Measurements from ENCODE around the gene MED31.
A peak's percentile ranks its signal among the peaks of the same experiment; 100 is the strongest.

The MED31 gene

DNA sequence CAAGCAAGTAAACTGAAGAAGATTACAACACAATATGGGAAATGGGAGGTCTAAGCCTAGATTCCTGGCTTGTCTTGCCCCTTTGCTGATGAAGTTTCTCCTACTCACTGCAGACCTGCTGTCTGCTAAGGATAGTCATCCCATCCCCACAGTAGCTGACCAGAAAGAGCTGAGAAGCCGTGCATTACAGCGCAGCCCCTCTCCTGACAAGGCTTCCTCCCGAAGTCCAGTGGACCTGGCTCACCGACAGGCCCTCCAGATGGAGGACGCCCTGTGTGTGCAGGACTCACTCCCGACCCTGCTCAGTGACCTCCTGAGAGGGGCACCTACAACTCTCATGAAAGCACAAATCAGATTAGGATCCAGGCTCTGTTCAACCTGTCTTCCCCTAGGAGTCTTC, 46.3 kb downstream of the MED31 start:
- Mint-ChIP-seq H3K4me1 (peaks cover 13% of the 10 kb centered on the region), H3K27ac (no peak overlapping the region), H3K27me3 (ENCODE audit: low read depth) (no peaks in the 10 kb centered on the region), H3K9me3 (no peaks in the 10 kb centered on the region), H3K4me3 (no peak overlapping the region), H3K36me3 (ENCODE audit: low read depth) (peaks cover 87% of the 10 kb centered on the region)
- TF ChIP-seq, protein P1, sequence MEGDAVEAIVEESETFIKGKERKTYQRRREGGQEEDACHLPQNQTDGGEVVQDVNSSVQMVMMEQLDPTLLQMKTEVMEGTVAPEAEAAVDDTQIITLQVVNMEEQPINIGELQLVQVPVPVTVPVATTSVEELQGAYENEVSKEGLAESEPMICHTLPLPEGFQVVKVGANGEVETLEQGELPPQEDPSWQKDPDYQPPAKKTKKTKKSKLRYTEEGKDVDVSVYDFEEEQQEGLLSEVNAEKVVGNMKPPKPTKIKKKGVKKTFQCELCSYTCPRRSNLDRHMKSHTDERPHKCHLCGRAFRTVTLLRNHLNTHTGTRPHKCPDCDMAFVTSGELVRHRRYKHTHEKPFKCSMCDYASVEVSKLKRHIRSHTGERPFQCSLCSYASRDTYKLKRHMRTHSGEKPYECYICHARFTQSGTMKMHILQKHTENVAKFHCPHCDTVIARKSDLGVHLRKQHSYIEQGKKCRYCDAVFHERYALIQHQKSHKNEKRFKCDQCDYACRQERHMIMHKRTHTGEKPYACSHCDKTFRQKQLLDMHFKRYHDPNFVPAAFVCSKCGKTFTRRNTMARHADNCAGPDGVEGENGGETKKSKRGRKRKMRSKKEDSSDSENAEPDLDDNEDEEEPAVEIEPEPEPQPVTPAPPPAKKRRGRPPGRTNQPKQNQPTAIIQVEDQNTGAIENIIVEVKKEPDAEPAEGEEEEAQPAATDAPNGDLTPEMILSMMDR (IDR thresholded peaks at IDR 0.05; ENCODE audit: unreplicated experiment in 3 of 3): no peak

DNA sequence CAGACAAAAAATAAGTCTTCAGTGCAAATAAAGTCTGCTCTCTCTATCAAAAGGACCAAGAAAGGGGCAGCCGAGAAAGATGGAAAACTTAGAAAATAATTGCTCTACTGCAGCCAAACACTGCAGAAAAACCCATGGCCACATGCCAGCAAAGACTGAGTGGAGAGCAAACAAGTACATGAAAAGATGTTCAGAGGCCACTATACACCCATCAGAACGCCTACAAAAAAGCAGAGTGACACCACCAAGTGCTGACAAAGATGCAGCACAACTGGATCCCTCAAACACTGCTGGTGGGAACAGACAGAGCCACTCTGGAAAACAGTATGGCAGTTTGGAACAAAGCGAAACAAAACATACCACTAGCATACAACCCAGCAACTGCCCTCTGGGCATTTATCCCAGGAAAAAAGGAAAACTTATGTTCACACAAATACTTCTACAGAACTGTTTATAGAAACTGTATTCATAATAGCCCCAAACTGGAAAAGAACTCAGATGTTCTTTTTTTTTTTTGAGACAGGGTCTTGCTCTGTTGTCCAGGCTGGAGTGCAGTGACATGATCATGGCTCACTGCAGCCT, 47.6 kb downstream of the MED31 start:
- Mint-ChIP-seq H3K4me1 (peaks cover 13% of the 10 kb centered on the region), H3K36me3 (ENCODE audit: low read depth) (peaks cover 86% of the 10 kb centered on the region), H3K27me3 (ENCODE audit: low read depth) (no peaks in the 10 kb centered on the region), H3K9me3 (no peaks in the 10 kb centered on the region), H3K27ac (peak overlapping the region in 2 of 3 experiments; percentile 37 to 63), H3K4me3 (no peak overlapping the region)
- TF ChIP-seq, protein P1 (IDR thresholded peaks at IDR 0.05; ENCODE audit: unreplicated experiment in 3 of 3): no peak

DNA sequence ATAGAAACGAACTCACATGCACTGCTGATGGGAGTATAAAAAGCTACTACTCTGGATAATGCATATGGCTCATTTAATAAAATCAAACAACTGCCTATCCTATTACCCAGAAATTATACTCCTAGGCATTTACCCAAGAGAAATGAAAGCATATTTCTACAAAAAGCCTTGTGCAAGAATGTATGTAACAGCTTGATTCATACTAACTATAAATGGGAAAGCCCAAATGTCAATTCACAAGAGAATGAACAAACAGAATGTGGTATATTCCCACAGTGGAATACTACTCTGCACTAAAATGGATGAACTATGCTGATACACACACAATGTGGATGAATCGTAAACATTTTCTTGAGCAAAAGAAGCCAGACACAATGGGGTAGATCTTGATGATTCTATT, 49.3 kb downstream of the MED31 start:
- Mint-ChIP-seq H3K4me1 (peaks cover 19% of the 10 kb centered on the region), H3K27me3 (ENCODE audit: low read depth) (no peaks in the 10 kb centered on the region), H3K27ac (no peak overlapping the region), H3K4me3 (no peak overlapping the region), H3K9me3 (no peaks in the 10 kb centered on the region), H3K36me3 (ENCODE audit: low read depth) (peaks cover 82% of the 10 kb centered on the region)
- TF ChIP-seq, protein P1 (IDR thresholded peaks at IDR 0.05; ENCODE audit: unreplicated experiment in 3 of 3): no peak

DNA sequence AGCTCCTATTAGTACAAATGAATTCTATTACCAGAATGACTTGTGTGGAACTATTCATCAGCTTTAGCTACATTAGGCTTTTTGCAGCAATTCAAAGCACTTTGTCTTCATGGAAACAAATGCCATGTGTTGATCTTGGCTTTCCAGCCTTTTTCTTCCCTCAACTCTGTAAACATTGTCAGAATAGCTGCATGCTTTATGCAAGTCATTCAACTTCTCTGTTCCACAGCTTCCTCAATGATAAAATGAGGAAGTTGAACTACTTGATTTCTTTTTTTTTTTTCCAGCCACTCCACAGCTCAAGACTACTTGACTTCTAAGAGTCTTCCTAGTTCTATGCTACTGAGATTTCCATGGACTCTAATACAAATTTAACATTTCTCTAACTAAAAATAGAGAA, 52.0 kb downstream of the MED31 start:
- TF ChIP-seq, protein P1 (IDR thresholded peaks at IDR 0.05; ENCODE audit: unreplicated experiment in 3 of 3): no peak
- H3K4me3 Mint-ChIP-seq: no peak overlapping the region
- peaks cover 25% of the 10 kb centered on the region for H3K4me1 Mint-ChIP-seq
- no peak overlapping the region for H3K27ac Mint-ChIP-seq
- no peaks in the 10 kb centered on the region for H3K9me3 Mint-ChIP-seq
- no peaks in the 10 kb centered on the region for H3K27me3 Mint-ChIP-seq (ENCODE audit: low read depth)
- peaks cover 79% of the 10 kb centered on the region for H3K36me3 Mint-ChIP-seq (ENCODE audit: low read depth)

DNA sequence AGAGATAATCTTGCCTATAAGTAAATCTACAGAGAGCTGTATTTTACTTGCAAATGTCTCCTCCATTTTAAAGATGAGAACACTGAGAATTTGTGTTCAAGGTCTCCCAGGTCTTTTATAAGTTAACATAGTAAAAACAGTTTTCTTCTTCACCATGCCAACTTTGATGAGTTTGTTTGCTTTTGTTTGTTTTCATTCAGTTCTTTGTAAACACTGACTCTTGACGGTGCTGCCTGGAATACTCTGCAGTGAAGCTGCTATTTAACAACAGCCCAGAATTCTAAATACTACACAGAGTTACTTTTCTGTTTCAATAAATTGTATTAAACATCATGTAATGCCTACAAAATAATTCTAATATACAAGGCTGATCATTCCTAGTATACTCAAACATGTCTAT, 53.7 kb downstream of the MED31 start:
- no peak overlapping the region for H3K4me3 Mint-ChIP-seq
- no peak overlapping the region for H3K27ac Mint-ChIP-seq
- H3K4me1 Mint-ChIP-seq: peaks cover 13% of the 10 kb centered on the region
- H3K27me3 Mint-ChIP-seq (ENCODE audit: low read depth): no peaks in the 10 kb centered on the region
- TF ChIP-seq, protein P1 (IDR thresholded peaks at IDR 0.05; ENCODE audit: unreplicated experiment in 3 of 3): no peak
- no peaks in the 10 kb centered on the region for H3K9me3 Mint-ChIP-seq
- peaks cover 77% of the 10 kb centered on the region for H3K36me3 Mint-ChIP-seq (ENCODE audit: low read depth)

DNA sequence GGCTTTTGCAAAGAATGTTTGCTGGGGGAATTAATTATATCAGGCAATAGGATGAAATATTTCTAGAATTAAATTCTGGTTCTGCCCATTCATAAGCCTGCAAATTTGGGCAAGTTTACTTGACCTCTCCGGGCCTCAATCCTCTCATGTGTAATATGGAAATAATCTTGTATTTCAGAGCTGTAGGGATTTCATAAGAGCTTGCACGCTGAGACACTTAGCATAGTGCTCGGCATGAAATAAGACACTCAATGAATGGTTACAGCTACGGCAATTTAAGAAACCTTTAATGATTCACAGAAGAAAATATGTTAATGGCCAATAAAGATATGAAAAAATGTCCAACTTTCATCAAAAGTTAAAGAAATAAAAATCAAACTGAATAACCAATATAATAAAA, 54.5 kb downstream of the MED31 start:
- no peak overlapping the region for H3K27ac Mint-ChIP-seq
- H3K4me3 Mint-ChIP-seq: no peak overlapping the region
- H3K36me3 Mint-ChIP-seq (ENCODE audit: low read depth): peaks cover 77% of the 10 kb centered on the region
- no peaks in the 10 kb centered on the region for H3K27me3 Mint-ChIP-seq (ENCODE audit: low read depth)
- peaks cover 12% of the 10 kb centered on the region for H3K4me1 Mint-ChIP-seq
- TF ChIP-seq, protein P1 (IDR thresholded peaks at IDR 0.05; ENCODE audit: unreplicated experiment in 3 of 3): no peak
- no peaks in the 10 kb centered on the region for H3K9me3 Mint-ChIP-seq
